ENCODE results near the gene TLE3.

Gene TLE3

GRCh38 chr15:70054884-70055387 is 42.8 kb downstream of the TLE3 start:
- DNase-seq (ENCODE audit: low read depth), result no peak
- no peak for TF ChIP-seq CTCF (IDR thresholded peaks at IDR 0.05; ENCODE audit: low read depth, low read length, missing control alignments)
- no peak overlapping the region for H3K4me3 ChIP-seq (ENCODE audit: low read depth, low read length)

- no peak for DNase-seq (ENCODE audit: low read depth)
- no peak for TF ChIP-seq CTCF (IDR thresholded peaks at IDR 0.05; ENCODE audit: low read depth, low read length, missing control alignments)
- H3K4me3 ChIP-seq (ENCODE audit: low read depth, low read length), result no peak overlapping the region
Observed at GRCh38 chr15:70054366-70054765, 43.4 kb downstream of the TLE3 start.

- no peak for TF ChIP-seq CTCF (IDR thresholded peaks at IDR 0.05; ENCODE audit: low read depth, low read length, missing control alignments)
- no peak overlapping the region for H3K4me3 ChIP-seq (ENCODE audit: low read depth, low read length)
- no peak for DNase-seq (ENCODE audit: low read depth)
Observed at GRCh38 chr15:70053716-70054229, 43.9 kb downstream of the TLE3 start.

GRCh38 chr15:70053001-70053715 is 44.6 kb downstream of the TLE3 start:
- no peak for DNase-seq (ENCODE audit: low read depth)
- H3K4me3 ChIP-seq (ENCODE audit: low read depth, low read length), result no peak overlapping the region
- no peak for TF ChIP-seq CTCF (IDR thresholded peaks at IDR 0.05; ENCODE audit: low read depth, low read length, missing control alignments)

- no peak overlapping the region for H3K4me3 ChIP-seq (ENCODE audit: low read depth, low read length)
- no peak for TF ChIP-seq CTCF (IDR thresholded peaks at IDR 0.05; ENCODE audit: low read depth, low read length, missing control alignments)
- no peak for DNase-seq (ENCODE audit: low read depth)
Observed at GRCh38 chr15:70051948-70052633, 45.6 kb downstream of the TLE3 start.

- no peak for DNase-seq (ENCODE audit: low read depth)
- no peak for TF ChIP-seq CTCF (IDR thresholded peaks at IDR 0.05; ENCODE audit: low read depth, low read length, missing control alignments)
- no peak overlapping the region for H3K4me3 ChIP-seq (ENCODE audit: low read depth, low read length)
Observed at GRCh38 chr15:70050970-70051369, 46.7 kb downstream of the TLE3 start.
